Smooth muscle cell of the coronary artery (primary cell): ENCODE data around the gene SYCP1. TPM values are rescaled to one million over a fixed set of nuclear protein-coding genes. Genes with fewer than 3 reads are reported as not detected.

Experiments
- total RNA-seq: library from RNA; depleted of rRNA; stranded (reverse); fragments of >200 nt; gene quantifications from 2 replicates; pipeline ENCODE4 v1.2.3, GENCODE V29; 2014; ENCODE audit warnings: low replicate concordance

The SYCP1 gene, protein sequence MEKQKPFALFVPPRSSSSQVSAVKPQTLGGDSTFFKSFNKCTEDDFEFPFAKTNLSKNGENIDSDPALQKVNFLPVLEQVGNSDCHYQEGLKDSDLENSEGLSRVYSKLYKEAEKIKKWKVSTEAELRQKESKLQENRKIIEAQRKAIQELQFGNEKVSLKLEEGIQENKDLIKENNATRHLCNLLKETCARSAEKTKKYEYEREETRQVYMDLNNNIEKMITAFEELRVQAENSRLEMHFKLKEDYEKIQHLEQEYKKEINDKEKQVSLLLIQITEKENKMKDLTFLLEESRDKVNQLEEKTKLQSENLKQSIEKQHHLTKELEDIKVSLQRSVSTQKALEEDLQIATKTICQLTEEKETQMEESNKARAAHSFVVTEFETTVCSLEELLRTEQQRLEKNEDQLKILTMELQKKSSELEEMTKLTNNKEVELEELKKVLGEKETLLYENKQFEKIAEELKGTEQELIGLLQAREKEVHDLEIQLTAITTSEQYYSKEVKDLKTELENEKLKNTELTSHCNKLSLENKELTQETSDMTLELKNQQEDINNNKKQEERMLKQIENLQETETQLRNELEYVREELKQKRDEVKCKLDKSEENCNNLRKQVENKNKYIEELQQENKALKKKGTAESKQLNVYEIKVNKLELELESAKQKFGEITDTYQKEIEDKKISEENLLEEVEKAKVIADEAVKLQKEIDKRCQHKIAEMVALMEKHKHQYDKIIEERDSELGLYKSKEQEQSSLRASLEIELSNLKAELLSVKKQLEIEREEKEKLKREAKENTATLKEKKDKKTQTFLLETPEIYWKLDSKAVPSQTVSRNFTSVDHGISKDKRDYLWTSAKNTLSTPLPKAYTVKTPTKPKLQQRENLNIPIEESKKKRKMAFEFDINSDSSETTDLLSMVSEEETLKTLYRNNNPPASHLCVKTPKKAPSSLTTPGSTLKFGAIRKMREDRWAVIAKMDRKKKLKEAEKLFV
- total RNA-seq = not detected in 2 replicates

DNA sequence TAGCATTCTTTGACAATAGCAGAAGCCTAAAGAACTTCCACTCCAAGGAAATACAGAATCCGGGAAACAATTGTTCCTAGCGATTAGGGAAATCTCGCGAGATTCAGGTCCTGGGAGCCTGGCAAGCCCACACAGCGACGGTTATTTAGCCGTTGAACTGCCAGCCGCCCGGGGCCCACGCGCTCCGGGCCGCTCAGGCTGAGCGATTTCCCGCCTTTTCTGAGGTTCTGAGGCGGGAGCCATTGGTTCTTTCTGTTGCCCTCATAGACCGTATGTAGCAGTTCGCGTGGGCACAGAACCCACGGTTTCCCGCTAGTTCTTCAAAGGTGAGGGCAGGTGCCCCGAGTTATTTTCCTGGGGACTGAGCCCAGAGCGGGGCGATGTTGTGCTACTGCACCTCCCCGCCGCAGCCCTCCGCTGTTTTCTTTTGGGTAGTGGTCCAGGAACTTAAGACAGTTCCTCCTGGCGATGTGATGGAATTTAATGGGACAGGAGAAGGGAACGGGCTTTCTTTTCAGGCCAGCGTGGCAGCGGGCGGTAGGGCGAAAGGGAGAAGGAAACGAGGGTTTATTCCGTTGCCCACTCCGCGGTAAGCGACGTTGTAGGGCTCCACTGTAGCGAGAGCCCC, at the start of gene SYCP1:
TSS of gene SYCP1 (plus strand) at position 171 of the 628 bp plus-strand sequence. CDS start 602 bp downstream, outside the sequence.

DNA sequence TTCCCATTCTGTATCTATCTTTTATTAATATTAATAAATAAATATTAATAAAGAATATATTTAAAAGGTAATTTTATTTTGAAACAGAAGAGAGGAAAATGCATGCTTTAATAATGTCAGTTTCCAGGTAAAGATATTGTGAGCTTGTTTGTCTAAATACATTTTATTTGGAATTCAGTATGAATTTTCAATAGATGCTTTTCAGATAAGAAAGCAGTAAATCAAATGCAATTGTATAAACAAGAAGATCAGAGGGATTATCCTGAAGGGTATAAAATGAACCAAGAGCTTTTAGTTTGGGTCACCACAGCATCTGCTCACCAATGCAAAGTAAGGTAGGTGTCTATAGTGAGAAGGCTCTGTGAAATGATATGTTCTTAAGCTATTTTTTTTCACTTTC, 174.9 kb downstream of the SYCP1 start, which contains the start of gene TSHB:
TSS of gene TSHB (plus strand) at position 301 of the 400 bp plus-strand sequence. CDS start 3,537 bp downstream, outside the sequence.

Other genes with a start within 250 kb of the SYCP1 start
- gene DENND2C, start 184.8 kb upstream of the SYCP1 start, total RNA-seq = 0.98 and 1.5 TPM in 2 replicates
- gene AMPD1, start 159.3 kb upstream of the SYCP1 start, total RNA-seq = not detected in 2 replicates
- gene NRAS, start 138.1 kb upstream of the SYCP1 start, total RNA-seq = 13.2 and 45.2 TPM in 2 replicates
- 785 and 1,500 TPM in 2 replicates for gene CSDE1, start 96.9 kb upstream of the SYCP1 start, total RNA-seq
- 70.6 and 78.4 TPM in 2 replicates for gene SIKE1, start 74.2 kb upstream of the SYCP1 start, total RNA-seq
- not detected in 2 replicates for gene TSHB, start 175.0 kb downstream of the SYCP1 start, total RNA-seq
- 0.23 TPM in 1 of 2 replicates, not detected in the other for gene TSPAN2, start 234.6 kb downstream of the SYCP1 start, total RNA-seq